NCI-H345 treated with DMSO at 0.1 percent for 48 hours (cell line): ENCODE measurements around the gene SHC2.

ENCODE experiments used
- DNase-seq: peaks from one replicate; lab custom pipeline; 2025; ENCODE audit not compliant: unreplicated experiment; lab: John Stamatoyannopoulos, UW

Gene SHC2

DNA sequence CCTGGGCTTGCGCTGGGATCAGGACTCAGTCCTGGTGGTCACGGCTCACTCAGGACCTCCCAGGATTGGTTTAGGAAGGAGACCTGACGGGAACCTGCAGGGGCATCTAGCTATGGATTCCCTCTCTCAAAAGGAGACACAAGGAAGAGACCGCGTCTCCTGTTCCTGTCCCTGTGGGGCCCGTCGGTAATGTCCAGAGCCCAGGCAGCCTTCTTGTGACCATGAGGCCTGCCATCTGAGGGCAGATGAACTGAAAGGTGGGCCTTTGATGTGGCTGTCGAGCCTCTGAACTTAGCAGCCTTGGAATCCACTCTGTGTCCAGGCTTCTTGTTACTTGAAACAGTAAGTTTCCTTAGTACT, 84.7 kb downstream of the SHC2 start:
- DNase-seq: no peak

DNA sequence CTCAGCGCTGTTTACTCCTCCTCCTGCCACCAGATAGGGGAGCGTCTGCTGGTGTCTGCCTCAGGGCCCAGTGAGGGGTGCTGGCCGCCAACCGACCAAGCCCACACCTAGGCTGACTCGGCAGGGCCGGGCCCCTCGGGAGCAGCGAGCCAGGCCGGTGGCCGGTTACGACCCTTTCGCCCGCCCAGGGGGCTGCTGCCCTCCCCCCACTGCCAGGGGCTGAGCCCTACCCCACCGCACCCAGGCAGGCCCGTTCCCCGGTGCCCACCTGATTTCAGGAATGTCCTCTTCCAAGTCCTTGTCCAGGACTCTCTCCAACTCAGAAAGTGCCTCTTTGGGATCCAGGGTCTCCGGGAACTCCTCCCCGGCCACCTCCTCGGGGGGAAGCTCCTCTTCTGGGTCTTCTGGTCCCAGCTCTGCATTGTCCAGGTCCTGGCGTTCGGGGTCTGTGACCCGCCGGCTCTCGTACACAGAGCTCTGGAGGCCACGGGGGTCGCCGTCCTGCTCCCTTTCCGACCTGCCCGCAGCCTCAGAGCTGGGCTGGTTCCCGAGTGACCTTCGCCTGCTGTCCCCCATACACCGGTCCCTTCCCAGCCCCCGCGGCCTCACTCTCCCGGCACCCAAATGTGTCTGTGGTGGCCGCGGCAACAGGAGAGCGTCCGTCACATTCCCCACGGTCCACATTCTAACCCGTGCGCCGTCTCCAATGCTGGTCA, 85.3 kb downstream of the SHC2 start:
- no peak for DNase-seq

- no peak for DNase-seq
Measured at GRCh38 chr19:374886-375235, 86.0 kb downstream of the SHC2 start.

- DNase-seq: peak; percentile 69
Measured at GRCh38 chr19:374183-374885, 86.5 kb downstream of the SHC2 start.

DNA sequence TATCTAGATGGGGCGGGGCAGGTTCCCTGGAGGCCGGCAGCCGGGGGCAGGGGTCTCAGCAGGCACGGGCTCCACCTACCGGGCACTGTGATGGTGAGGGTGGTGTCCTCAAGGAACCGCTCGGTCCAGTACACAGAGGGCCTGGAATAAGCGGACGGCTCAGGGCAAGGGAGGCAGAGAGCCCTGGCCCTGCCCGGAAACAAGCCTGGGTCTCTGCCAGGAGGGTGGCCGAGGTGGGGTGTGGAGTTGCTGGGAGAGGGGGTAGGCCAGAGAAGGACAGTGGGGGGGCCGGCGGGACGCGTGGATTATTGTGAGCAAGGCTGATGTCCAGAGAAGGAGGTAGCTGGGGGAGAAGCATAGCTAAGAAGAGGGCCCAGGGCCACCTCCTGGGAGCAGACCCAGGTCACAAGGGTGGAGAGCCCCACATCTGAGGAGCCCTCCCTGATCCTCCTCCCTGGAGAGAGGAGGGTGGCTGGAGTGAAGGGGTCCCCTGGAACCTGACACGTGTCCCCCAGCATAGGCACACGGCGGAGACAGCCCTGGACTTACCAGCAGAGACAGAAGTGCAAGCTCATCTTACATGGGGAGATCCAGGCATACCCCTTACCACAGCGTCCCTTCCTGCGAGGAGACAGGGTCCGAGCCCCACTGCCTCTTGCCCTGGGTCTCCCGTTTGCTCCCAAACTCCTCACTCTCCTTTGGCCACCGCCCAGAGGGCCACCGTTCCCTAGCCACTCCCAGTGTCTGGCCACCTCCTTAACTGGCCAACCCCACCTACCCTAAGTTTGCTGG, 87.2 kb downstream of the SHC2 start:
- DNase-seq: no peak

DNA sequence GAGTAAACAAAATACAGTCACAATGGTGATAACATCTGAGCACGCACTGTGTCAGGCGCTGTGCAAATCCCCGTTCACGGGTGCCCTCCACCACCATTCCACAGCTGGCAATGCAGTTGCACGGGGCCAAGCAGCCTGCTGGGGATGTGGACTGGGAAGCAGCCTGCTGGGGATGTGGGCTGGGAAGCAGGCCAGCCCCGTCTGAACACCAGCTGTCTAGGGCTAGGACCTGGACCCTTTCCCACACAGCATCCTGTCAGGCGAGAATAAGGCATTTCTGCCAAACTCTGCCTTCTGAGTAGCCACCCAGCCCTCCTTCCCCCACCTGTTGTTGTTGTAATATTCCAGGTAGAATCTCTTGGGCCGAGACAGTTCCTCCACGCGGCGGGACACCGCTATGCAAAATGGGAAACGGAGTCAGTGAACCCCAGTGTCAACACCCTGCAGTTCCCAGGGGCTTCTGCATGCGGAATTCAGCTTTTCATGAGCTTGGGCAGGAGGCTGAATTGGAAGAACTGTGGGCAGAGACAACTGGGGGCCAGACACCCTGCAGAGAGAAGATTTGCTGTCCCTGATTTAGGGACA, 88.4 kb downstream of the SHC2 start:
- no peak for DNase-seq

GRCh38 chr19:371501-372168, 89.2 kb downstream of the SHC2 start:
- DNase-seq: no peak

DNA sequence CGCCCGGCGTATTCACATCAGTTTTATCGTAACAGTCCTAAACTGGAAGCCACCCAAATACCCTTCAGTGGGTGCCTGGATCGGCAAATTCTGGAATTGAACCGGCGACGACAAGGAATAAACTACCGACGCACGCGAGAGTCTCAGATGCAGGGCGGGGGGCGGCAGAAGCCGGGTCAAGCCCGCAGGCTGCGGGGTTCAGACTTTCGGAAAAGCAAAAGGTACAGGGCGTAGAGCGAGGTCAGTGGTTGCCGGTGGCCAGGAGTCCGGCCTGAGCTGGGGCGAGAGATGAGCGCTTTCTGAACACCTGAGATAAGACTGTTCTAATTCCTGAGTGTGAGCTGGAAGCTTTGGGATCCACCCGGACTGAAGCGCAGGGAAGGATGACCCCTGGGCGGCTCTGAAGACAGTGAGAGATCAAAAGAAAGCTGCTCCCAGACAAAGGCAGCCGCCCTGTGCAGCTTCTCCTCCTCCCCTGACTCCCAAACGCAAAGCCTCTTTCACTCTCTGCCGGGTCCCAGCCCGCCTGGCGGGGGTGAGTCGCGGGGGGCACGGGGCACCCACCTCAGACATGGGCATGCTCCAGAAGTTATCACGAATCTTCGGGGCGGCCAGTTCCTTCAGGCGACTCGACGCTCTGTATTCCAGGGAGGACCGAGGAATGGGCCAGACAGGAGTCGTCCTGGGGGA, 90.0 kb downstream of the SHC2 start:
- no peak for DNase-seq

GRCh38 chr19:369876-370275, 91.0 kb downstream of the SHC2 start:
- DNase-seq: no peak

GRCh38 chr19:369256-369655, 91.6 kb downstream of the SHC2 start:
- DNase-seq: no peak

GRCh38 chr19:368630-369024, 92.2 kb downstream of the SHC2 start:
- DNase-seq: no peak

- no peak for DNase-seq
Measured at GRCh38 chr19:367963-368629, 92.7 kb downstream of the SHC2 start.

GRCh38 chr19:367561-367960, 93.3 kb downstream of the SHC2 start:
- no peak for DNase-seq

DNA sequence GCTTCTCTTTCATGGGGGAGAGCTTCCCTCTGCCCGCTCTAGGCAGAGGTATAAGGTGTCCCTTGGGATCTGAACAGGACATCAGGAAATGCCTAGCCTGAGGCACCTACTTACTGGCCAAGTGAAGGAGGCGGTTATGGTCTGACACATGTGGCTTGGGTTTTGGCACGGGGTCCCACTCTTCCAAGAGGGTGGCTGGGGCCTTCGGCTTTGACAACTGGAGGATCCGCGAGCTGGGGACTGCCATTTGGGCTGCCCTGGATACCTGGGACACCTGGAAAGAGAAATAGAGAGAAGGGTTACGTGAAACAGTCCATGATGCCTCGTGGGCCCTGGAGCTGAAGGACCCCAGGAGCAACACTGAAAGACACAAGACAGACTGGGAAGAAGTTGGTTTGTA, 93.9 kb downstream of the SHC2 start:
- no peak for DNase-seq
